ENCODE data around the gene PCDHGC5. TPM values are rescaled to one million over a fixed set of nuclear protein-coding genes. Genes with fewer than 3 reads are reported as not detected.

The PCDHGC5 gene
- total RNA-seq, 3 donors from 2014 or later (not counting 1 experiment from before 2014, with no cell fraction given), result 0.31 to 0.97 (median 0.50) TPM

DNA sequence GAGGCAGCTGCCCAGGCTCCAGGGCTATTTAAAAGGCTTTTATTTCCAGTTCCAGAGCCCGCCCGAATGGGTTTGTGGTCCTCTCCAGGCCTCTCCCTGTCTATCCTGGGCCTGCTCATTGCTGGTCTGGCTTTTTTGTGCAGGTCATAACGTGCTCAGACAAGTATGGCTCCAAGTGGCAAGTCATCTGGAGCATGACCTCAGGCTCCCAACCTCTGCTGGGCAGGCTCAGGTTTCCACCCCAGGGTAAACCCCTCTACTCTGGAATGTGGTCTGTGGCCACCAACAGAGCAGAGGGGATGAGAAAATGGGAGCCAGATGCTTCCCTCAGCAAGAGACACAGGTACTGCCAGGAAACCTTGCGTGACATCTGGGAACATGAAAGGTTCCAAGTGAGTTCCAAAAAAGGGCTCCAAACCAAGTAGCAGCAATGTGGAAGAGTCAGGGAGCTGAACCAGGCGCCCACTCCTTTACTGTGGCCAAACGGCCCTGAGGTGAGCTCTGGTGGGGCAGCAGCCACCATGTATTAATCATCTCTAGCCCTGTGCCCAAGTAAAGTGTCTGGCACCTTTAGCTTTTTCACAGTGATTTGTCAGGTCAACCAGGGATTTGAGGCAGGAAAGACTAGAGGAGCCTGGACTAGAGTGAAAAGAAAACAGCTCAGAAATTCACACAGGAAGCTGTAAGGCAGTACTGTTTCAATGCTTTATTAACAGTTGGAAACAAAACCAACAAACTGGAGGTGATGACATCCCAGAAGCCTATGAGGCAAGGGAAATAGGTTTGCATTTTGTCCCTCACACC, 25.7 kb downstream of the PCDHGC5 start:
- 78% methylated on average over 6 of the region's 6 CpGs for WGBS (ENCODE audit: insufficient coverage)
- H3K9me3 ChIP-seq (ENCODE audit: control insufficient read depth, insufficient read depth, low read length), result no peaks in the 10 kb centered on the region
- H3K4me3 ChIP-seq (ENCODE audit: low read length), result no peak overlapping the region
- H3K27ac ChIP-seq (ENCODE audit: low read length), result peak overlapping the region; percentile 28
- ATAC-seq (peak; percentile 41 to 54 (median 41)), DNase-seq (no peak)
- no peak for TF ChIP-seq CTCF (IDR thresholded peaks at IDR 0.05)
- H3K27me3 ChIP-seq (ENCODE audit: control insufficient read depth, insufficient read depth, low read length), result no peaks in the 10 kb centered on the region
- intact Hi-C loops (cut with micrococcal nuclease), result loop anchor here (5.0 kb wide), 2 partner anchors 102 to 187 kb away; partner anchors contain the start of gene PCDHGA10
- H3K4me1 ChIP-seq (ENCODE audit: control insufficient read depth, insufficient read depth, low read length), result peaks cover 53% of the 10 kb centered on the region
- H3K9me3 Mint-ChIP-seq, result no peaks in the 10 kb centered on the region
- H3K27ac Mint-ChIP-seq, result peak overlapping the region; percentile 74 to 82
- no peaks in the 10 kb centered on the region for H3K27me3 Mint-ChIP-seq (ENCODE audit: low read depth in 2 of 2)
- peaks cover 60 to 66% of the 10 kb centered on the region in 2 donors for H3K4me1 Mint-ChIP-seq
- H3K4me3 Mint-ChIP-seq, result peak overlapping the region; percentile 95
- peaks cover 46% of the 10 kb centered on the region for H3K36me3 ChIP-seq (ENCODE audit: control insufficient read depth, insufficient read depth, low read length)
- peaks cover 15% of the 10 kb centered on the region for H3K36me3 Mint-ChIP-seq

GRCh38 chr5:141515141-141515540, 26.3 kb downstream of the PCDHGC5 start:
- no peak for ATAC-seq
- peaks cover 53% of the 10 kb centered on the region for H3K4me1 ChIP-seq (ENCODE audit: control insufficient read depth, insufficient read depth, low read length)

GRCh38 chr5:141515946-141516671, 27.2 kb downstream of the PCDHGC5 start:
- no peaks in the 10 kb centered on the region for H3K27me3 ChIP-seq (ENCODE audit: control insufficient read depth, insufficient read depth, low read length)
- no peak overlapping the region for H3K4me3 Mint-ChIP-seq
- no peaks in the 10 kb centered on the region for H3K9me3 ChIP-seq (ENCODE audit: control insufficient read depth, insufficient read depth, low read length)
- ATAC-seq, result no peak
- H3K4me1 Mint-ChIP-seq, result peaks cover 61 to 68% of the 10 kb centered on the region in 2 donors
- peaks cover 53% of the 10 kb centered on the region for H3K4me1 ChIP-seq (ENCODE audit: control insufficient read depth, insufficient read depth, low read length)
- H3K27ac ChIP-seq (ENCODE audit: low read length), result no peak overlapping the region
- no peak for DNase-seq
- H3K4me3 ChIP-seq (ENCODE audit: low read length), result no peak overlapping the region
- H3K36me3 ChIP-seq (ENCODE audit: control insufficient read depth, insufficient read depth, low read length), result peaks cover 59% of the 10 kb centered on the region
- no peak for TF ChIP-seq CTCF (IDR thresholded peaks at IDR 0.05)
- H3K9me3 Mint-ChIP-seq, result no peaks in the 10 kb centered on the region
- WGBS (ENCODE audit: insufficient coverage), result 91% methylated on average over 4 of the region's 4 CpGs
- intact Hi-C loops (cut with micrococcal nuclease), result no loop called here
- H3K27ac Mint-ChIP-seq, result peak overlapping the region; percentile 74 to 82
- no peaks in the 10 kb centered on the region for H3K27me3 Mint-ChIP-seq (ENCODE audit: low read depth in 2 of 2)
- H3K36me3 Mint-ChIP-seq, result peaks cover 15% of the 10 kb centered on the region

More at GRCh38 chr5:141515141-141515540, 26.3 kb downstream of the PCDHGC5 start:
- TF ChIP-seq CTCF (IDR thresholded peaks at IDR 0.05), result no peak
- WGBS (ENCODE audit: insufficient coverage), result 71% methylated on average over 3 of the region's 3 CpGs
- peak overlapping the region; percentile 30 for H3K27ac ChIP-seq (ENCODE audit: low read length)
- H3K36me3 ChIP-seq (ENCODE audit: control insufficient read depth, insufficient read depth, low read length), result peaks cover 51% of the 10 kb centered on the region
- H3K9me3 ChIP-seq (ENCODE audit: control insufficient read depth, insufficient read depth, low read length), result no peaks in the 10 kb centered on the region
- H3K27me3 ChIP-seq (ENCODE audit: control insufficient read depth, insufficient read depth, low read length), result no peaks in the 10 kb centered on the region
- Mint-ChIP-seq H3K27me3 (ENCODE audit: low read depth in 2 of 2) (no peaks in the 10 kb centered on the region), H3K9me3 (no peaks in the 10 kb centered on the region), H3K27ac (peak overlapping the region; percentile 74 to 82), H3K36me3 (peaks cover 15% of the 10 kb centered on the region), H3K4me3 (peak overlapping the region; percentile 65), H3K4me1 (peaks cover 61 to 62% of the 10 kb centered on the region in 2 donors)
- intact Hi-C loops (cut with micrococcal nuclease), result no loop called here
- H3K4me3 ChIP-seq (ENCODE audit: low read length), result no peak overlapping the region
- no peak for DNase-seq

Data from natural killer cell (primary cell).